Fibroblast of lung (primary cell): ENCODE results near the gene MROH2B.

Experiments
- CTCF ChIP-seq, 2 donors: IDR thresholded peaks in 1 of 2; conservative IDR thresholded peaks in 1 of 2; 1 replicate in 1 of 2; 2 replicates in 1 of 2; pipeline ENCODE4 v1.5.1; 2011 to 2012; ENCODE audit warnings: low read length in 2 of 2, control low read depth in 1 of 2, inconsistent platforms in 1 of 2, low read depth in 1 of 2, mild to moderate bottlenecking in 1 of 2
- EZH2 ChIP-seq: IDR thresholded peaks from 2 replicates; pipeline ENCODE4 v1.5.1; 2012; ENCODE audit warnings: low read length, control low read depth, mild to moderate bottlenecking; ENCODE audit errors: missing control alignments

- TF ChIP-seq CTCF (conservative IDR thresholded peaks at IDR 0.05 in 1 of 2, IDR thresholded peaks at IDR 0.05 in 1 of 2; ENCODE audit: low read depth in 1 of 2, low read length in 2 of 2) (no peak), EZH2 (no peak)
Observed at GRCh38 chr5:41102341-41102740, 31.2 kb upstream of the MROH2B start.
